ENCODE data around the gene PAIP2B. TPM values are rescaled to one million over a fixed set of nuclear protein-coding genes. Genes with fewer than 3 reads are reported as not detected.

Gene PAIP2B
- total and polyA plus RNA-seq, 10 of the 15 experiments (the other 5 are each of a cell fraction or from before 2014, with no cell fraction given) = 0.06 to 0.79 (median 0.32) TPM

- TF ChIP-seq ZNF274 (IDR thresholded peaks at IDR 0.05; ENCODE audit: insufficient read depth, insufficient read length) (no peak), E2F4 (IDR thresholded peaks at IDR 0.05; ENCODE audit: low read depth, low read length) (no peak), NFIC (IDR thresholded peaks at IDR 0.05; ENCODE audit: low read depth, low read length) (no peak), NFYA (IDR thresholded peaks at IDR 0.05; ENCODE audit: borderline replicate concordance, low read depth, low read length) (no peak), DPF2 (IDR thresholded peaks at IDR 0.05) (0 out of 2 replicates have a peak, but pooled peaks have one; percentile 17), BCLAF1 (IDR thresholded peaks at IDR 0.05) (no peak), PRDM15 (CRISPR knock-in tag; IDR thresholded peaks at IDR 0.05) (no peak), CEBPB (IDR thresholded peaks at IDR 0.05; ENCODE audit: borderline replicate concordance in 1 of 2, low read depth in 2 of 2, low read length in 2 of 2) (no peak), ATF3 (IDR thresholded peaks at IDR 0.05; ENCODE audit: borderline replicate concordance, extremely low read depth, low read depth, low read length) (no peak), BACH1 (IDR thresholded peaks at IDR 0.05; ENCODE audit: borderline replicate concordance) (no peak), MXI1 (IDR thresholded peaks at IDR 0.05; ENCODE audit: low read depth, low read length) (no peak), EGR1 (IDR thresholded peaks at IDR 0.05; ENCODE audit: borderline replicate concordance in 1 of 2, low read depth in 2 of 2, low read length in 2 of 2) (no peak), HDAC2 (IDR thresholded peaks at IDR 0.05) (no peak), CUX1 (IDR thresholded peaks at IDR 0.05; ENCODE audit: insufficient replicate concordance, low read depth, low read length) (no peak)
These were observed 573 bp downstream of the PAIP2B start (continued) for GRCh38 chr2:71226096-71226964.
